ENCODE results near the gene LRIG2.

- TF ChIP-seq POLR2AphosphoS5 (IDR thresholded peaks at IDR 0.05; ENCODE audit: low read depth, low read length) (no peak), TAF1 (IDR thresholded peaks at IDR 0.05; ENCODE audit: borderline replicate concordance, insufficient read depth, low read length) (no peak), SIN3A (IDR thresholded peaks at IDR 0.05; ENCODE audit: borderline replicate concordance, insufficient read depth, low read length) (no peak), REST (IDR thresholded peaks at IDR 0.05; ENCODE audit: insufficient read depth in 1 of 2, low read depth in 2 of 2, low read length in 2 of 2) (no peak), FOXP2 (optimal IDR thresholded peaks at IDR 0.05; ENCODE audit: borderline replicate concordance, extremely low read depth, extremely low read length, insufficient read depth) (no peak)
Measured at GRCh38 chr1:113137563-113137962, 64.6 kb downstream of the LRIG2 start.

Data from PFSK-1 (cell line).